Raji (cell line): ENCODE results near the gene CCDC197.

Experiments
- POLR2A ChIP-seq: IDR thresholded peaks from 2 replicates; pipeline ENCODE4 v1.6.1; 2011; ENCODE audit warnings: low read depth, low read length, control low read depth; ENCODE audit not compliant: insufficient read depth

Gene CCDC197

GRCh38 chr14:94056579-94057308 lies 59.6 kb downstream of the CCDC197 start:
- no peak for TF ChIP-seq POLR2A

- TF ChIP-seq POLR2A, result no peak
These were observed 61.1 kb downstream of the CCDC197 start for GRCh38 chr14:94058128-94058673.
